HL-60/S4 treated with phorbol 12-myristate 13-acetate at 8.2 ng/mL for 4 days and 3 days (cell line): ENCODE data around the gene SLC1A2.
"Not testable (repeated sequence)": the region's sequence is repeated elsewhere in the genome, so short reads cannot be mapped to it uniquely, and the experiment has no call there.

Experiments used
- in situ Hi-C: fragments of 300-500 bp; cut with MboI; formaldehyde crosslinking; loops from 2 replicates; pipeline ENCODE4 v1.15.0; 2022; ENCODE audit warnings: low sequenced_read_pairs

Gene SLC1A2

GRCh38 chr11:35233518-35233917, 185.8 kb downstream of the SLC1A2 start:
- in situ Hi-C loops = no loop called here

DNA sequence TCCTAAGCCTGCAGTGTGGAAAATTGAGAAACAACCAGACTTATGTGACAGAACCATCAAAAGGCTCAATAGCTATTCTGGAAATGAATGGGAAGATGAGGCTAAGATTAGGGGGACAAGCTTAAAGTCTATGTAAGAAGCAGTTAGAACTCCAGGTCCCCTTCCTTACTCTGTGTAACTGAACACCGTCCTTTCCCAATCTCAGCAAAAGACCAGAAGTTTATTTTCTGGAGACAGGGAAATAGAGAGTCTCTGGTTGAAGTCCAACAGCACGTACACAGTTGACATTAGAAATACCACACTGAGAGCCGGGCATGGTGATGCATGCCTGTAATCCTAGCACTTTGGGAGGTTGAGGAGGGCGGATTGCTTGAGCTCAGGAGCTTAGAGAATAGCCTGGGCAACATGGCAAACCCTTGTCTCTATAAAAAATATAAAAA, 186.4 kb downstream of the SLC1A2 start:
- in situ Hi-C loops = no loop called here

GRCh38 chr11:35231076-35231860, 188.1 kb downstream of the SLC1A2 start:
- in situ Hi-C loops = no loop called here

DNA sequence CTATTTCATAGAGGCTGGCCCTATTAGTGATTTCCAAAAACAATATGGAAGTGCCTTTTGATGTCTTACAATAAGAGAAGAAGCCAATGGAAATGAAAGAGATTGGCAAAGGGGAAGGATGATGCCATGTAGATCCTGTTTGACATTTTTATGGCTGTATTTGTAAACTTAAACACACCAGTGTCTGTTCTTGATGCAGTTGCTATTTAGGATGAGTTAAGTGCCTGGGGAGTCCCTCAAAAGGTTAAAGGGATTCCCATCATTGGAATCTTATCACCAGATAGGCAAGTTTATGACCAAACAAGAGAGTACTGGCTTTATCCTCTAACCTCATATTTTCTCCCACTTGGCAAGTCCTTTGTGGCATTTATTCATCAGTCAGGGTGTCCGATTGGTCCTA, 189.0 kb downstream of the SLC1A2 start:
- in situ Hi-C loops = no loop called here

DNA sequence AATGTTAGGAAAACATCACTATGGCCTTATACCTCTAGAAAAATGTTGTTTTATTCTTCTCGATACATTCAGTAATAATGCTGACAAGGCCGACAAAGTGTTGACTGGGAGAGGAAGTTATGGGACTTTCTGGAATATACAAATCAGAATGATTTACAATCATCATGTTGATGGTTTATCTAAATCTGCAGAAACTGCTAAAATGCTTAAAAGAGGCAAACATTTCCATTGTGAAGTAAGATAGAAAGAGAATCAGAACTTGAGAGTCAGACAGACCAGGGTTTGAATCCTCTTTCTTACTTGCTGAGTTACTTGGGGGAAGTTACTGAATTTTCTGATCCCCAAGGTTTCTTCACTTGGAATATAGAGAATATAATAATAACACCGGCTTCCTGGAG, 191.0 kb downstream of the SLC1A2 start:
- in situ Hi-C loops = no loop called here

DNA sequence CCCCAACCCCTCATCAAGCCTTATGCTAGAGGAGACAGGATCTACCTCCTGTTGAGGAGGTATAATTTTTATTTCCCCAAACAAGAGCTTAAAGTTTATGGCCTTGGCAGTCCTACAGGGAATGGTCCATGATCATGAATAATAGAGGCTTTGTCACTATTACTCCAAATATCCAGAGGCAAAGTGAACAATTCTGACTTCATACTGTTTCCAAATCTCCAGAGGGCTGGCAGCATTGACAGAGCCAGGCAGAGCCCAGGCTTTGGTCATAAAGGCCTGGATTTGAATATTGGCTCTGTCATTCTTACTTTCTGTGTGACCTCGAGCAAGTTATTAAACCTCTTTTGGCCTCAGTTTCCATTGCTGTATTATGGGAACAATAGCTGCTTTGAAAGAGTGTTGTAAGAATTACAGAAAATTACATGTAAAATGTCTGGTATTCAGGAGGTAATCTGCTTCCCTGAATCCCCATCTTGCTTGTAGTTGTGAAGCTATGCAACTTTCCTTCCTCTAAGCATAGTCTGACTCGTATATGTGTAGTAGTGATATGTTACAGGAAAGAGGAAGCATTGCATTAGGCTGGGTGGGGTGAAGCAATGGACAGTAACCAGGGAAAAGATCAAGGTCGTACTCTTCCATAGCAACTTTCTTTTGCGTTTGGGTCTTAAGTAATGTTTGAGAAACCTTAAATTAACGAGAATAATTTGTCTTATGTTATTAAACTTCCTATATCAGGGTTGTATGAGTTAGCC, 191.6 kb downstream of the SLC1A2 start:
- in situ Hi-C loops = no loop called here

DNA sequence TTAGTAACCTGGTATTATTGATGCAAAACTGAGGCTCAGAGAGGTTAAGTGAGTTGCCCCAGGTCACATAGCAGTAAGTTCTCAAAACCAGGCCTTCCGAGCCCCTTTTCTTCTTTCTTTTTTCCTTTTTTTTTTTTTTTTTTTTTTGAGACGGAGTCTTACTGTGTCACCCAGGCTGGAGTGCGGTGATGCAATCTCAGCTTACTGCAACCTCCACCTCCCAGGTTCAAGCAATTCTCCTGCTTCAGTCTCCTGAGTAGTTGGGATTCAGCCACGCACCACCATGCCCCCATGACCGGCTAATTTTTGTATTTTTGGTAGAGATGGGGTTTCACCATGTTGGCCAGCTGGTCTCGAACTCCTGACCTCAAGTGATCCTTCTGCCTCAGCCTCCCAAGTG, 192.6 kb downstream of the SLC1A2 start:
- in situ Hi-C loops = not testable (repeated sequence)

DNA sequence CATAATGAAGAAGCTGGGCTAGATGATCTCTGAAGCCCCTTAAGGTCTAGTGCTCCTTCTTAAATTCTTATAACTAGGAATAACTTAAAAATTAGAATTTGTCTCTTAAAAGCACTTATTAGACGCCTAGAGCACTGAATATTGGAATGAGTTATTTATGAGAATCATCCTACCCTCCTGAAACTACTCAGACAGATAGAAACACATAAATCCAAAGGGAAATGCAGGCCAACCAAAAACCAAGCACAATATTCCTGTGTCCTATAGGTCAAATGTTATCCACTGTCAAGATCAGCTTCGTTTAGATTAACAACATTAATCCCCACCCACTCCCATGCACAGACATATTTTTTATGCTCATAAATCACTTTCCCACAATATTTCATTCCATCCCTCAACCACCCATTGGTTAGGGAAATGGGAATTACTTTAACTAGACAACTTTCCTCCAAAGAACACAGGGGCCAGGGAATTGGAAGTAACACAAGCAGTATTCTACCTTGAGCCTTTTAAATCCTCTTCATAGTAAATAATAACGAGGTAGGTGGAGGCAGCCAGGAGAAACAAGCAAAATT, 193.3 kb downstream of the SLC1A2 start:
- in situ Hi-C loops = no loop called here

- in situ Hi-C loops = no loop called here
Measured at GRCh38 chr11:35223991-35224390, 195.4 kb downstream of the SLC1A2 start.

GRCh38 chr11:35223371-35223796, 196.0 kb downstream of the SLC1A2 start:
- in situ Hi-C loops = no loop called here

- in situ Hi-C loops = no loop called here
Measured at GRCh38 chr11:35218956-35219355, 200.4 kb downstream of the SLC1A2 start.

DNA sequence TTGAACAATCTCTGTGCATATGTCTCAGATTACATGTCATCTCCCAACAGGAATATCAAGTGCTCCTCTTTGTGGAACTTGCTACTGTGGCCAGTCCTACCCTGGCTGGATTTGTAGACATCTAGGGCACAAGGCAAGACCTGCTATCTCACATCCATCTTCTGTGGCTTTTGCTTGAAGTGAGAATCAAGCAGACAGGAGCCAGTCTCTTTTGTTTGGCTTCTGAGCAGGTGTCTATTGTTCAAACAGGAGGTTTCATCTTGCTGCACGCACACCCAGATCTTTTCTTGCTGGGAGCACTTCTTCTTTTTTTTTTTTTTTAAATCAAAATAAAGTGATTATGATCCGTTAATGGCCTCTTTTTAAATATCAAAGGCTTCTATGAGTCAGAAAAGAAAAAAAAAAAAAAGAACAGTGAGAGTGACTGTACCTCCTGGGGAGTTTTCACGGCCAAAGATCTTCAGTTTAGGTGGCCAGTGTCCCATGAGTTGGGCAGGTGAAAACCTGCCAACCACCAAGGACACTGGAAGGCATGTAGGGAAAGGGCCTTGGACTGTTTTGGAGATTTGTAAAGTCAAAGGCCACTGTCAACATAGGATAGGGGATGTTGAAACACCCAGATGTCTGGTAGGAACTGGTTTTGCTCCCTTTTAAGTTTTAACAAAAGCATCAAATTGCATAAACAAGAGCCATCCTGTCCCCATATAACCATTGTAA, 202.2 kb downstream of the SLC1A2 start:
- in situ Hi-C loops = no loop called here

DNA sequence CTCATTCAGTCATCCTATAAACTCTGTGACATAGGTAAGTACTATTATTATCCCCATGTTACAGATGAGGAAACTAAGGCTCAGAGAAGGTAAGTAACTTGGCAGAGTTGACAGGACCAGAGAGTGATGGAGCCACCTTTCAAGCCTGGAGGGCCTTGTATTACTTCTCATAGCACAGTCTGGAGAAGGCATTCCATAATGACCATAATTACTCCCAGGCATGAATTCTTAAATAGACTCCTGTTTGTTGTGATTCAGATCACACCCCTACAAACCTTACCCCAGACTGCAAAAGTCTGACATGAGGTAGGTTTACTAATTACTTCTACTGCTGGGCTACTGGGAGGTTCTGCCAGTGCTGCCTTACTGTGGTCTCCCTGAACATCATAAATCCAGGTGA, 203.4 kb downstream of the SLC1A2 start:
- in situ Hi-C loops = no loop called here

- in situ Hi-C loops = no loop called here
Measured at GRCh38 chr11:35214792-35215193, 204.6 kb downstream of the SLC1A2 start.

DNA sequence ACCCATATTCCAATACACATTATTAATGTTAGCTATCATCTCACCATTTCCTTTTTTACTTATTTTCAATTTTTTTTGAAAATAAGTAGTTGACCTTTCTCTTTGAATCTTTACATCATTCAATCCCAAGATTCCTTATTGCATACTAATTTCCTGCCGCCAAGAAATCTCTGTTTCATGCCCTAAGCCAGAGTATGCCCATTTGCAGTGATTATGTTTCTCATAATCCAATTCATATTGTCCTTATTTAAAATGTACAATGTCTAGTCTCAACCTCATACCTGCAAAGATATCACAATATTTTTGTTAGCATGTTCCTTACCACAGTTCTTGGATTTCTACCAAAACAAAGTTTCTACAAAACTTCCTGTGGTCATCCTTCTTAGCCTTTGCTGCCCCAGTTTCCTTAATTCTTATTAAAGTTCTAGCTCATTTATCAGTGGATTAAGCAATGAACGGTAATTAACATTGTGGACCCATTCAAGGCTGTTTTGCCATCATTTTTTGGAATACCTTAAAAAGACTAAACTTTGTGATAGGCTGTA, 205.1 kb downstream of the SLC1A2 start:
- in situ Hi-C loops = no loop called here

GRCh38 chr11:35211952-35212351, 207.4 kb downstream of the SLC1A2 start:
- in situ Hi-C loops = no loop called here

- in situ Hi-C loops = no loop called here
Measured at GRCh38 chr11:35210876-35211546, 208.3 kb downstream of the SLC1A2 start.

GRCh38 chr11:35208795-35209194, 210.6 kb downstream of the SLC1A2 start:
- in situ Hi-C loops = no loop called here

GRCh38 chr11:35207471-35208403, 211.6 kb downstream of the SLC1A2 start:
- in situ Hi-C loops = no loop called here
